K562 (cell line): Measurements from ENCODE around the gene SMNDC1. TPM values are rescaled to one million over a fixed set of nuclear protein-coding genes. Genes with fewer than 3 reads are reported as not detected.

ENCODE experiments used
- ATAC-seq: fragments of 200-7000 bp; cut with Tn5 transposase; 3 replicates; pipeline ENCODE4 v1.9.1; 2020; ENCODE audit warnings: moderate library complexity
- BruUV-seq: library from RNA; stranded (reverse); fragments of 400-500 nt; replicated peaks from 2 replicates; lab custom pipeline; 2021; lab: Mats Ljungman, UMichigan
- CTCF ChIA-PET: fragments of 300-600 bp; formaldehyde crosslinking; extraction: SDS; loops from one replicate; lab custom pipeline; 2021; ENCODE audit warnings: low intra/inter-chr PET ratio; lab: Yijun Ruan, JAX
- POLR2A ChIA-PET: fragments of 300-600, 350-650 bp; sonication (Branson Sonifier 250); formaldehyde crosslinking; extraction: SDS; loops from one replicate; lab custom pipeline; 2021; ENCODE audit warnings: antibody characterized with exemption, inconsistent platforms; lab: Yijun Ruan, JAX
- DNase-seq, 4 experiments: peaks; one replicate each; pipeline versions ENCODE4 v3.0.0 to v3.0.0-alpha.2; 2011 to 2018; ENCODE audit warnings: low spot score in 3 of 4, mixed read lengths in 3 of 4; ENCODE audit errors: extremely low read depth in 1 of 4
- FAIRE-seq: peaks from 2 replicates; lab custom pipeline; 2011; peaks lifted over from hg19 to GRCh38; lab: Jason Lieb, UNC
- H2AFZ ChIP-seq: 2 replicates; pipeline ENCODE4 v1.6.0; 2011; ENCODE audit warnings: low read depth, low read length, control low read depth, inconsistent platforms
- H3K27ac ChIP-seq: fragments of 200-600 bp; 3 replicates; pipeline ENCODE4 v1.8.0; 2011; ENCODE audit warnings: low read depth, mild to moderate bottlenecking, control low read depth, inconsistent platforms, low read length, moderate library complexity, mixed read lengths; ENCODE audit errors: extremely low read depth
- H3K27me3 ChIP-seq, 2 experiments: fragments of 300-600 bp in 1 of 2; 2 replicates in 1 of 2; 3 replicates in 1 of 2; pipeline versions ENCODE4 v1.6.0 to v1.8.0; 2011; ENCODE audit warnings: inconsistent platforms in 2 of 2, low read length in 2 of 2, mild to moderate bottlenecking in 1 of 2, mixed read lengths in 1 of 2, moderate library complexity in 1 of 2; ENCODE audit not compliant: control insufficient read depth in 2 of 2, insufficient read depth in 2 of 2
- H3K36me3 ChIP-seq: fragments of 300-600 bp; 3 replicates; pipeline ENCODE4 v1.8.0; 2011; ENCODE audit warnings: mild to moderate bottlenecking, low read length, inconsistent platforms; ENCODE audit not compliant: control insufficient read depth, insufficient read depth
- H3K4me1 ChIP-seq, 2 experiments: fragments of 200-600 bp in 1 of 2; replicated peaks in 1 of 2; 2 replicates in 1 of 2; 3 replicates in 1 of 2; pipeline versions ENCODE4 v1.5.1 to v1.8.0; 2011; ENCODE audit warnings: inconsistent platforms in 2 of 2, low read length in 2 of 2, mild to moderate bottlenecking in 1 of 2, mixed read lengths in 1 of 2, moderate library complexity in 1 of 2; ENCODE audit not compliant: control insufficient read depth in 2 of 2, insufficient read depth in 2 of 2
- H3K4me2 ChIP-seq: 2 replicates; pipeline ENCODE4 v1.6.1; 2011; ENCODE audit warnings: low read length, control low read depth, inconsistent platforms, mixed read lengths; ENCODE audit not compliant: insufficient read depth
- H3K4me3 ChIP-seq: fragments of 200-600 bp; sonication (generic), shearing (Covaris generic); 2 replicates; pipeline ENCODE4 v1.5.1; 2016; ENCODE audit warnings: control low read depth, inconsistent platforms
- H3K79me2 ChIP-seq: fragments of 200-600 bp; 3 replicates; pipeline ENCODE4 v1.8.0; 2011; ENCODE audit warnings: low read length, inconsistent platforms; ENCODE audit not compliant: control insufficient read depth, insufficient read depth
- H3K9ac ChIP-seq, 2 experiments: 2 replicates each; pipeline versions ENCODE4 v1.6.0 to v1.6.1; 2011; ENCODE audit warnings: low read depth in 2 of 2, low read length in 2 of 2, control low read depth in 1 of 2, inconsistent platforms in 1 of 2, mild to moderate bottlenecking in 1 of 2, mixed read lengths in 1 of 2; ENCODE audit not compliant: insufficient read depth in 1 of 2
- H3K9me1 ChIP-seq: one replicate; pipeline ENCODE4 v1.6.0; 2011; ENCODE audit warnings: inconsistent platforms, mild to moderate bottlenecking, low read length, moderate library complexity; ENCODE audit not compliant: control insufficient read depth, insufficient read depth
- H3K9me3 ChIP-seq: replicated peaks from 2 replicates; pipeline ENCODE4 v1.5.1; 2011; ENCODE audit warnings: low read depth, low read length, inconsistent platforms; ENCODE audit not compliant: control insufficient read depth, insufficient read depth
- H4K20me1 ChIP-seq: replicated peaks from 2 replicates; pipeline ENCODE4 v1.6.1; 2011; ENCODE audit warnings: low read length, inconsistent platforms, mixed read lengths; ENCODE audit not compliant: control insufficient read depth, insufficient read depth
- ARHGAP35 ChIP-seq: fragments of 450-650 bp; IDR thresholded peaks from 2 replicates; pipeline ENCODE4 v1.6.1; 2018; ENCODE audit not compliant: partially characterized antibody
- BMI1 ChIP-seq: fragments of 150-350 bp; IDR thresholded peaks from 2 replicates; pipeline ENCODE4 v1.6.1; 2014; ENCODE audit warnings: low read length
- GTF2A2 ChIP-seq: IDR thresholded peaks from 2 replicates; pipeline ENCODE4 v1.6.1; 2016; ENCODE audit warnings: mild to moderate bottlenecking, missing genetic modification characterization, missing compliant biosample characterization
- ILF3 ChIP-seq: fragments of 450-650 bp; IDR thresholded peaks from 2 replicates; pipeline ENCODE4 v1.6.1; 2018; ENCODE audit warnings: antibody characterized with exemption, mild to moderate bottlenecking, moderate library complexity, borderline replicate concordance
- POLR2H ChIP-seq: IDR thresholded peaks from 2 replicates; pipeline ENCODE4 v1.6.1; 2016; ENCODE audit warnings: missing genetic modification characterization, low read depth, mild to moderate bottlenecking, control low read depth, missing compliant biosample characterization, moderate library complexity
- PURB ChIP-seq: sonication (generic); formaldehyde crosslinking; IDR thresholded peaks from 2 replicates; pipeline ENCODE4 v1.9.0; 2021; ENCODE audit warnings: low read depth, mild to moderate bottlenecking, missing genetic modification reagents
- ZNF184 ChIP-seq: sonication (generic); formaldehyde crosslinking; IDR thresholded peaks from 2 replicates; pipeline ENCODE4 v1.5.0; 2020; ENCODE audit warnings: missing genetic modification reagents
- ZNF197 ChIP-seq: fragments of 200-800 bp; sonication (Bioruptor generic); IDR thresholded peaks from 2 replicates; pipeline ENCODE4 v1.6.1; 2016; ENCODE audit warnings: low read depth, missing genetic modification characterization, missing compliant biosample characterization
- ZNF551 ChIP-seq: fragments of 250-450 bp; sonication (Bioruptor Pico); IDR thresholded peaks from 2 replicates; pipeline ENCODE4 v1.5.0; 2021; ENCODE audit warnings: mild to moderate bottlenecking, moderate library complexity
- in situ Hi-C: fragments of 300-500 bp; cut with MboI; formaldehyde crosslinking; loops from 4 replicates; pipeline ENCODE4 v1.15.0; 2018; ENCODE audit warnings: inconsistent platforms, mixed read lengths
- intact Hi-C: fragments of 100-400 bp; cut with micrococcal nuclease; formaldehyde crosslinking; loops from 2 replicates; pipeline ENCODE4 v1.14.2; 2022
- polyA plus RNA-seq, 8 experiments: library from polyadenylated mRNA; depleted of rRNA in 4 of 8; stranded (reverse) in 5 of 8; unstranded in 3 of 8; fragments of >200 nt; fragmentation: Nextera tagmentation in 2 of 8; fragmentation: Illumina TruSeq in 1 of 8; extraction: Ambion mirVana in 2 of 8; extraction: Trizol in 1 of 8; gene quantifications; 2 replicates each; pipeline versions ENCODE4 v1.2.1 to v1.2.3, GENCODE V29; 2011 to 2014; ENCODE audit warnings: inconsistent platforms in 1 of 8, missing spikeins in 1 of 8
- total RNA-seq, 7 experiments: library from RNA; depleted of rRNA in 6 of 7; stranded (reverse); fragments of >200 nt in 6 of 7; fragmentation: Illumina TruSeq in 2 of 7; extraction: Trizol in 2 of 7; gene quantifications; 2 replicates each; pipeline versions ENCODE4 v1.2.1 to v1.2.3, GENCODE V29; 2011 to 2021; ENCODE audit warnings: low replicate concordance in 1 of 7
- TF ChIP-seq, protein P1 (sequence below): fragments of 250-450 bp; sonication (Bioruptor Pico); IDR thresholded peaks from 2 replicates; pipeline ENCODE4 v1.5.0; 2022; ENCODE audit warnings: mild to moderate bottlenecking
- TF ChIP-seq, protein P2 (sequence below): fragments of 450-650 bp; formaldehyde crosslinking; IDR thresholded peaks from 2 replicates; pipeline ENCODE4 v1.4.0; 2020; ENCODE audit warnings: mild to moderate bottlenecking, mixed read lengths

SMNDC1 gene
- total and polyA plus RNA-seq, 9 of the 15 experiments (the other 6 are each of a cell fraction or from before 2014, with no cell fraction given), result 6.8 to 35.8 (median 12.3) TPM

DNA sequence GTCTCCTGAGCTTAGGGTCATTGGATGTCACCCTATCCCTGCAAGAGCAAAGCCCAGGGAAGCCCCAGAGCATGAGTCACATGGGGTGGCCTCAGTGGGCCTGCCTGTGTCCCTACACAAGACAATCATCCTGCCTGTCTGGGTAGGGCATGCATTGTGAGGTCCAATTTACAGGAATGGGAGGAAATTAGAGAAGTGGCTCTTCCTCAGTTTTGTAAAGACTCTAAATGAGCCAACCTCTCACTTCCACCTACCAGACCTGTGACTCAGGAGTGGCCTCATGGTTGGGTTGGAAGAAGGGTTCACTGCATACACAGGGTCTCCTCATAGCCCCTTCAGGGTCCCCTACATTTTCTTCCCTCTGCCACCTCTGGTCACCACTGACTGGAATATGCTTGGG, 43.6 kb upstream of the SMNDC1 start:
- no peak overlapping the region for H3K4me2 ChIP-seq
- ChIA-PET POLR2A (no interaction called here), CTCF (no interaction called here)
- DNase-seq, result no peak
- no peaks in the 10 kb centered on the region for H3K79me2 ChIP-seq
- in situ Hi-C loops (no loop called here), intact Hi-C loops (no loop called here)
- no peak overlapping the region for H3K9ac ChIP-seq
- H3K27me3 ChIP-seq, result peaks cover 5 to 30% of the 10 kb centered on the region in 2 experiments; a peak in 4 of 5 replicates
- no TSS peak for BruUV-seq
- TF ChIP-seq ZNF551 (CRISPR knock-in tag), result no peak
- no peak for TF ChIP-seq ARHGAP35
- TF ChIP-seq, protein P1, sequence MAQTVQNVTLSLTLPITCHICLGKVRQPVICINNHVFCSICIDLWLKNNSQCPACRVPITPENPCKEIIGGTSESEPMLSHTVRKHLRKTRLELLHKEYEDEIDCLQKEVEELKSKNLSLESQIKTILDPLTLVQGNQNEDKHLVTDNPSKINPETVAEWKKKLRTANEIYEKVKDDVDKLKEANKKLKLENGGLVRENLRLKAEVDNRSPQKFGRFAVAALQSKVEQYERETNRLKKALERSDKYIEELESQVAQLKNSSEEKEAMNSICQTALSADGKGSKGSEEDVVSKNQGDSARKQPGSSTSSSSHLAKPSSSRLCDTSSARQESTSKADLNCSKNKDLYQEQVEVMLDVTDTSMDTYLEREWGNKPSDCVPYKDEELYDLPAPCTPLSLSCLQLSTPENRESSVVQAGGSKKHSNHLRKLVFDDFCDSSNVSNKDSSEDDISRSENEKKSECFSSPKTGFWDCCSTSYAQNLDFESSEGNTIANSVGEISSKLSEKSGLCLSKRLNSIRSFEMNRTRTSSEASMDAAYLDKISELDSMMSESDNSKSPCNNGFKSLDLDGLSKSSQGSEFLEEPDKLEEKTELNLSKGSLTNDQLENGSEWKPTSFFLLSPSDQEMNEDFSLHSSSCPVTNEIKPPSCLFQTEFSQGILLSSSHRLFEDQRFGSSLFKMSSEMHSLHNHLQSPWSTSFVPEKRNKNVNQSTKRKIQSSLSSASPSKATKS, result no peak
- TF ChIP-seq POLR2H, result no peak
- TF ChIP-seq GTF2A2, result no peak
- no peak for TF ChIP-seq ZNF197 (CRISPR knock-in tag)
- no peak for TF ChIP-seq PURB (CRISPR knock-in tag)
- no peak for TF ChIP-seq ZNF184 (CRISPR knock-in tag)
- TF ChIP-seq BMI1, result no peak
- TF ChIP-seq, protein P2, sequence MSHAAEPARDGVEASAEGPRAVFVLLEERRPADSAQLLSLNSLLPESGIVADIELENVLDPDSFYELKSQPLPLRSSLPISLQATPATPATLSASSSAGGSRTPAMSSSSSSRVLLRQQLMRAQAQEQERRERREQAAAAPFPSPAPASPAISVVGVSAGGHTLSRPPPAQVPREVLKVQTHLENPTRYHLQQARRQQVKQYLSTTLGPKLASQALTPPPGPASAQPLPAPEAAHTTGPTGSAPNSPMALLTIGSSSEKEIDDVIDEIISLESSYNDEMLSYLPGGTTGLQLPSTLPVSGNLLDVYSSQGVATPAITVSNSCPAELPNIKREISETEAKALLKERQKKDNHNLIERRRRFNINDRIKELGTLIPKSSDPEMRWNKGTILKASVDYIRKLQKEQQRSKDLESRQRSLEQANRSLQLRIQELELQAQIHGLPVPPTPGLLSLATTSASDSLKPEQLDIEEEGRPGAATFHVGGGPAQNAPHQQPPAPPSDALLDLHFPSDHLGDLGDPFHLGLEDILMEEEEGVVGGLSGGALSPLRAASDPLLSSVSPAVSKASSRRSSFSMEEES (CRISPR knock-in tag), result no peak
- no peak for TF ChIP-seq ILF3
- no peaks in the 10 kb centered on the region for H3K9me3 ChIP-seq
- H3K27ac ChIP-seq, result no peak overlapping the region
- no peak overlapping the region for H3K4me3 ChIP-seq
- H3K36me3 ChIP-seq, result no peaks in the 10 kb centered on the region
- no peak overlapping the region for H2AFZ ChIP-seq
- no peaks in the 10 kb centered on the region for H4K20me1 ChIP-seq
- H3K9me1 ChIP-seq, result no peaks in the 10 kb centered on the region
- no peaks in the 10 kb centered on the region; a peak in 1 of 5 replicates for H3K4me1 ChIP-seq
- no peak for ATAC-seq
- FAIRE-seq, result no peak
